Left lung (tissue), 10 donors: ENCODE data around the gene TBX10. TPM values are rescaled to one million over a fixed set of nuclear protein-coding genes. Genes with fewer than 3 reads are reported as not detected.

Experiments used
- ATAC-seq: fragments of 200-7000 bp; cut with Tn5 transposase; one replicate; pipeline ENCODE4 v1.9.1; 2020; ENCODE audit warnings: moderate library complexity
- DNase-seq, 4 donors: peaks; one replicate each; pipeline ENCODE4 v3.0.0-alpha.2; 2013 to 2020
- H3K27ac ChIP-seq, 2 donors: fragments of 200-600 bp; sonication (generic) in 1 of 2; one replicate each; pipeline versions ENCODE4 v1.5.0 to v1.8.0; 2020 to 2021
- H3K27me3 ChIP-seq, 2 donors: fragments of 200-600 bp; sonication (generic) in 1 of 2; one replicate each; pipeline versions ENCODE4 v1.5.0 to v1.8.0; 2020 to 2021
- H3K36me3 ChIP-seq, 2 donors: fragments of 200-600 bp; sonication (generic) in 1 of 2; one replicate each; pipeline versions ENCODE4 v1.5.0 to v1.8.0; 2020 to 2021
- H3K4me1 ChIP-seq, 2 donors: fragments of 200-600 bp; one replicate each; pipeline ENCODE4 v1.8.0; 2021
- H3K4me3 ChIP-seq, 2 donors: fragments of 200-600 bp; sonication (generic) in 1 of 2; one replicate each; pipeline versions ENCODE4 v1.5.0 to v1.8.0; 2020 to 2021; ENCODE audit warnings: mild to moderate bottlenecking in 1 of 2
- H3K9me3 ChIP-seq, 2 donors: fragments of 200-600 bp; sonication (generic) in 1 of 2; one replicate each; pipeline versions ENCODE4 v1.5.0 to v1.8.0; 2020 to 2021
- CTCF ChIP-seq, 2 donors: fragments of 200-600 bp; sonication (generic) in 1 of 2; IDR thresholded peaks; one replicate each; pipeline versions ENCODE4 v1.5.0 to v1.8.0; 2021; ENCODE audit warnings: antibody characterized with exemption in 2 of 2
- intact Hi-C, 2 donors: fragments of 100-400 bp; cut with DNase I; formaldehyde crosslinking; loops; one replicate each; pipeline versions ENCODE4 v1.11.2 to v1.14.2; 2022
- polyA plus RNA-seq, 6 donors: library from polyadenylated mRNA; unstranded; fragments of 120-200 nt; gene quantifications; one replicate each; pipeline ENCODE4 v1.2.1, GENCODE V29; 2013; ENCODE audit not compliant: insufficient read length in 6 of 6
- total RNA-seq, 2 donors: library from RNA; stranded (reverse); fragmentation: NEBNext Ultra II Directional; extraction: Animal tissue kit (Norgen Biotek cat#: 25700); gene quantifications; one replicate each; pipeline ENCODE4 v1.2.1, GENCODE V29; 2021
- donor health status: DM: no; HTN: yes; CAD: no.
- donor health status: DM: no; HTN: no; CAD: no.

Gene TBX10
- total and polyA plus RNA-seq, 8 donors, result 0.18 TPM; not detected in 7

- no peaks in the 10 kb centered on the region for H3K36me3 ChIP-seq
- H3K27me3 ChIP-seq, result peaks cover 0 to 43% of the 10 kb centered on the region in 2 donors
- H3K9me3 ChIP-seq, result peaks cover 0 to 6% of the 10 kb centered on the region in 2 donors
- TF ChIP-seq CTCF (IDR thresholded peaks at IDR 0.05), result peak in 1 of 2 donors; percentile 7
- DNase-seq (peak in 2 of 4 donors; percentile 31 to 76), ATAC-seq (no peak)
- H3K27ac ChIP-seq, result no peak overlapping the region
- intact Hi-C loops, result no loop called here
- H3K4me1 ChIP-seq, result peaks cover 0 to 16% of the 10 kb centered on the region in 2 donors
- no peak overlapping the region for H3K4me3 ChIP-seq
Observed at GRCh38 chr11:67646535-67647336, 7.2 kb upstream of the TBX10 start.

- ATAC-seq, result no peak
- no peak for TF ChIP-seq CTCF (IDR thresholded peaks at IDR 0.05)
Observed at GRCh38 chr11:67645521-67646461, 6.2 kb upstream of the TBX10 start.

GRCh38 chr11:67644472-67645418, 5.2 kb upstream of the TBX10 start:
- peak in 1 of 4 donors; percentile 26 for DNase-seq
- Histone ChIP-seq H3K27ac (no peak overlapping the region), H3K9me3 (peaks cover 0 to 6% of the 10 kb centered on the region in 2 donors), H3K36me3 (no peaks in the 10 kb centered on the region), H3K4me3 (no peak overlapping the region), H3K27me3 (peaks cover 0 to 49% of the 10 kb centered on the region in 2 donors), H3K4me1 (peaks cover 0 to 16% of the 10 kb centered on the region in 2 donors)
- TF ChIP-seq CTCF (IDR thresholded peaks at IDR 0.05), result no peak
- intact Hi-C loops, result no loop called here
- ATAC-seq, result no peak

More at GRCh38 chr11:67645521-67646461, 6.2 kb upstream of the TBX10 start:
- H3K9me3 ChIP-seq, result peaks cover 0 to 6% of the 10 kb centered on the region in 2 donors
- H3K27ac ChIP-seq, result no peak overlapping the region
- H3K27me3 ChIP-seq, result peaks cover 0 to 48% of the 10 kb centered on the region in 2 donors
- peak in 2 of 4 donors; percentile 24 to 66 for DNase-seq
- intact Hi-C loops, result no loop called here
- H3K4me3 ChIP-seq, result no peak overlapping the region
- peaks cover 0 to 16% of the 10 kb centered on the region in 2 donors for H3K4me1 ChIP-seq
- H3K36me3 ChIP-seq, result no peaks in the 10 kb centered on the region

- intact Hi-C loops, result no loop called here
- TF ChIP-seq CTCF (IDR thresholded peaks at IDR 0.05), result no peak
- ATAC-seq (no peak), DNase-seq (peak in 1 of 4 donors; percentile 14)
- Histone ChIP-seq H3K4me3 (no peak overlapping the region), H3K27ac (no peak overlapping the region), H3K9me3 (peaks cover 0 to 6% of the 10 kb centered on the region in 2 donors), H3K4me1 (peaks cover 0 to 16% of the 10 kb centered on the region in 2 donors), H3K36me3 (no peaks in the 10 kb centered on the region), H3K27me3 (peaks cover 0 to 53% of the 10 kb centered on the region in 2 donors)
Observed at GRCh38 chr11:67644042-67644441, 4.5 kb upstream of the TBX10 start.
